IMR-90 (cell line): ENCODE data around the gene OSER1. TPM values are rescaled to one million over a fixed set of nuclear protein-coding genes. Genes with fewer than 3 reads are reported as not detected.

ENCODE experiments used
- polyA plus RNA-seq, 3 experiments: library from polyadenylated mRNA; depleted of rRNA; stranded (reverse); fragments of >200 nt; gene quantifications; 2 replicates each; pipeline ENCODE4 v1.2.3, GENCODE V29; 2012; ENCODE audit warnings: low replicate concordance in 1 of 3
- total RNA-seq: library from RNA; depleted of rRNA; stranded (reverse); fragments of >200 nt; gene quantifications from 2 replicates; pipeline ENCODE4 v1.2.3, GENCODE V29; 2012; rRNA removed

OSER1 gene
- total and polyA plus RNA-seq, 2 of the 4 experiments (the other 2 are of a cell fraction) = 32.6 to 70.6 TPM

Other genes starting within 250 kb of the OSER1 start
- 0.54 and 0.83 TPM in 2 replicates for gene JPH2, start 23.6 kb downstream of the OSER1 start, total RNA-seq
- 0.44 TPM in 2 replicates for gene JPH2, start 23.6 kb downstream of the OSER1 start, polyA plus RNA-seq (2012; rRNA removed)
- gene GDAP1L1, start 36.5 kb upstream of the OSER1 start, total RNA-seq = not detected in 2 replicates
- not detected in 2 replicates for gene GDAP1L1, start 36.5 kb upstream of the OSER1 start, polyA plus RNA-seq (2012; rRNA removed)
- 6.5 and 7.2 TPM in 2 replicates for gene FITM2, start 100.4 kb upstream of the OSER1 start, total RNA-seq
- 3.3 and 3.4 TPM in 2 replicates for gene FITM2, start 100.4 kb upstream of the OSER1 start, polyA plus RNA-seq (2012; rRNA removed)
- gene R3HDML, start 126.3 kb upstream of the OSER1 start, total RNA-seq = not detected in 2 replicates
- gene R3HDML, start 126.3 kb upstream of the OSER1 start, polyA plus RNA-seq (2012; rRNA removed) = not detected in 2 replicates
- not detected in 2 replicates for gene HNF4A, start 144.9 kb upstream of the OSER1 start, total RNA-seq
- gene HNF4A, start 144.9 kb upstream of the OSER1 start, polyA plus RNA-seq (2012; rRNA removed) = not detected in 2 replicates